ENCODE measurements around the gene AADAT.
A peak's percentile ranks its signal among the peaks of the same experiment; 100 is the strongest.
"Not testable (repeated sequence)": the region's sequence is repeated elsewhere in the genome, so short reads cannot be mapped to it uniquely, and the experiment has no call there.

The AADAT gene

DNA sequence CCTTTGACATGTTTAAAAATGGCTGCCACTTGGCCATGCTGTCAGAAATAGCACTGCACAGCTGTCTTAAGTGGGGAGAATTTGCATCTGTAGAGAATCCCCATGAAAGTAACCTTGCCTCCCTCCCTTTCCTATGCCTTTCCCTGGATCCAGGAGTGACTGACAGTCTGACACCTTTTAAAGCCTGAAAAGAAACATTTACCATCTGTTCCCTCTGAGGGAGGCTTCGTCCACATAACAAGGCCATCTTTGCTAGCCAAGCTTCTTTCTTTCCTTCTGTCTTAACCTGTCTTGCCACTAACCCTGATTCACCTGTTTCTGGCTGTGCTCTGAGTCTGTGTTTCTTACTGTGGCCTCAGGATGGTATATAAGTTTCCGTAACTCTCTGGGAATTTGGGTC, 21.3 kb upstream of the AADAT start:
- Histone ChIP-seq H3K9ac (ENCODE audit: low read depth, low read length) (no peak overlapping the region), H3K4me1 (ENCODE audit: control insufficient read depth, insufficient read depth, low read length) (peaks cover 8% of the 10 kb centered on the region), H3K9me3 (ENCODE audit: control insufficient read depth, insufficient read depth, low read length) (peaks cover under 1% of the 10 kb centered on the region), H3K27me3 (ENCODE audit: control insufficient read depth, insufficient read depth, low read length) (no peaks in the 10 kb centered on the region), H3K4me3 (ENCODE audit: low read depth, low read length) (no peak overlapping the region), H3K36me3 (ENCODE audit: control insufficient read depth, insufficient read depth, low read length) (no peaks in the 10 kb centered on the region)

DNA sequence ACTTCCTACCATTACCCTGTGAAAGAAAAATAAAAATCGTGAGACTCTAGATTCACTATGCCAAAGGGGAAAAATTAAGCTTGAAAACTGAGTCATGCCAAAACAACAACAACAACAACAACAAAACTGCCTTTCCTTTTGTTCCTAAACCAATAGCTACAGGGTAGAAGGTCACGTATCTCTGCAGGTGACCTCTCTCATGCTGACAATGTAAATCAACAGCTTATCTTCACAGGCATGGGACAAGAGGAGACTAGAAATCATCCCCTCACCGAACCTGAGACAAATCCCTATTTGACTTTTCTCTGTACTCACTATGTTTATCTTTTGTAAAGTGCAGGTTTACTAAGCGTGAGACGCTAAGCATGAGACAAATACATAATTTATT, 20.5 kb upstream of the AADAT start:
- Histone ChIP-seq H3K9ac (ENCODE audit: low read depth, low read length) (no peak overlapping the region), H3K4me3 (ENCODE audit: low read depth, low read length) (no peak overlapping the region), H3K9me3 (ENCODE audit: control insufficient read depth, insufficient read depth, low read length) (no peaks in the 10 kb centered on the region), H3K36me3 (ENCODE audit: control insufficient read depth, insufficient read depth, low read length) (no peaks in the 10 kb centered on the region), H3K27me3 (ENCODE audit: control insufficient read depth, insufficient read depth, low read length) (no peaks in the 10 kb centered on the region), H3K4me1 (ENCODE audit: control insufficient read depth, insufficient read depth, low read length) (peaks cover 8% of the 10 kb centered on the region)

DNA sequence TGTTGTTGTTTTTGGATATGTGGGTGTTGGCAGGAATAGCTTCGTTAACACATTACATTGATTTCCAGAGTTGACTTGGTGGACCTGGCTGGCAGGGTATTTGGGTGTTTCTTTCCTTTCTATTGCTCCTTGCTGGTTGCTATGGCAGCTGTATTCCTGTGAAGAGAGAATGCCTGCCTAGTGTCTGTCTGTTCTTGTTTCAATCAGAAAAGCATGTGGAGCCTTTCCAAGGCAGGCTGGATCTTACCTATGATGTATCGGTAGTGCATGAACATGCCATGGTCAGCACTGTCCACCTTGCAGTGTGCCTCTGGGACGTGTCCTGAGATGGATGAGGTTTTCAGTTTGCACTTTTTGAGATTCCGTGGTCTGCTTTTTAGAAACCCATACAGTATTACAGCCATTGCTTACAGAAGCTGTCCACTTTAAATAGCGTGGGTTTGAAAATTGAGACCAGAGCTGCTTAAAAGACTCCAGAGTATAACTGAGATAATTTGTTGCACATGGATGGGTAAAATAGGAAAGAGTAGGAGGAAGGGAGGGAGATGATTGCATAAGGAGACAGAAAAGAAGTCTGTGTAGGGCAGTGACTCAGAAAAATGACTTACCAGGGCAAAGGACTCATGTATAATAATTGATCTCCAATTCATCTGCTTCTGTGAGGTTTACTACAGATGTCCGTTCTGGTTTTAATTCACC, 20.0 kb upstream of the AADAT start:
- Histone ChIP-seq H3K27me3 (ENCODE audit: control insufficient read depth, insufficient read depth, low read length) (no peaks in the 10 kb centered on the region), H3K36me3 (ENCODE audit: control insufficient read depth, insufficient read depth, low read length) (no peaks in the 10 kb centered on the region), H3K9me3 (ENCODE audit: control insufficient read depth, insufficient read depth, low read length) (no peaks in the 10 kb centered on the region), H3K4me3 (ENCODE audit: low read depth, low read length) (no peak overlapping the region), H3K4me1 (ENCODE audit: control insufficient read depth, insufficient read depth, low read length) (peaks cover 8% of the 10 kb centered on the region), H3K9ac (ENCODE audit: low read depth, low read length) (no peak overlapping the region)

DNA sequence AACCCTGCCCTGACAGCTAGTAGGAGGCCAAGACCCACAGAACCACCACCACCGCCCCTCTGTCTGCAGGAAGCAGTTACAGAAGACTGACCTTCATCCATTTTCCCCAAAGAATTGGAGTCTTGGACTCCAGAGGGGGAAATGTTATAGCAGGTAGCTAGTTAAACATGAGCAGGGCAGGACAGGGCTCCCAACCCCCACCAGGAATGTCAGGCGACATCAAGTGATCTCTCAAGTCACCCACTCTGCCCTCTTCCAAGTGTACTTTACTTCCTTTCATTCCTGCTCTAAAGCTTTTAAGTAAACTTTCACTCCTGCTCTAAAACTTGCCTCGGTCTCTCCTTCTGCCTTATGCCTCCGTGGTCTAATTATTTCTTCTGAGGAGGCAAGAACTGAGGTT, 17.1 kb upstream of the AADAT start:
- Histone ChIP-seq H3K4me1 (ENCODE audit: control insufficient read depth, insufficient read depth, low read length) (peaks cover 8% of the 10 kb centered on the region), H3K36me3 (ENCODE audit: control insufficient read depth, insufficient read depth, low read length) (no peaks in the 10 kb centered on the region), H3K4me3 (ENCODE audit: low read depth, low read length) (no peak overlapping the region), H3K27me3 (ENCODE audit: control insufficient read depth, insufficient read depth, low read length) (no peaks in the 10 kb centered on the region), H3K9me3 (ENCODE audit: control insufficient read depth, insufficient read depth, low read length) (no peaks in the 10 kb centered on the region), H3K9ac (ENCODE audit: low read depth, low read length) (no peak overlapping the region)

DNA sequence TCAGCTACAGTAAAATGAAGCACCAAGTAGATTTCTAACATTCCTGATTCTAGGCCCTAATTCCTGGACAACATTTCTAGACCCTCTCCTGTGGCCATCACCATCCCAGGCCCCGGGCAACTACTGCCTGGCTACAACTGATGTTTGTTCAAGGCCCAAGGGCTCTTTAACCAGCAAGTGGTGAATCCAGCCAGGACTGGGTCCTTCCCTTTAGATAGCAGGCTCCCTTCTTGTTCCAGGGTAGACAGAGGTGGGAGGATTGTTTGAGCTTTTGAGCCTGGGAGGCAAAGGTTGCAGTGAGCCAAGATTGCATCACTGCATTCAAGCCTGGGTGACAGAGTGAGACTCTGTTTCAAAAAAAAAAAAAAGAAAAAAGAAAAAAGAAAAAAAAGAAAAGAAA, 12.7 kb upstream of the AADAT start:
- no peak overlapping the region for H3K4me3 ChIP-seq (ENCODE audit: low read depth, low read length)
- H3K36me3 ChIP-seq (ENCODE audit: control insufficient read depth, insufficient read depth, low read length) = no peaks in the 10 kb centered on the region
- no peaks in the 10 kb centered on the region for H3K9me3 ChIP-seq (ENCODE audit: control insufficient read depth, insufficient read depth, low read length)
- no peaks in the 10 kb centered on the region for H3K4me1 ChIP-seq (ENCODE audit: control insufficient read depth, insufficient read depth, low read length)
- no peak overlapping the region for H3K9ac ChIP-seq (ENCODE audit: low read depth, low read length)
- no peaks in the 10 kb centered on the region for H3K27me3 ChIP-seq (ENCODE audit: control insufficient read depth, insufficient read depth, low read length)

DNA sequence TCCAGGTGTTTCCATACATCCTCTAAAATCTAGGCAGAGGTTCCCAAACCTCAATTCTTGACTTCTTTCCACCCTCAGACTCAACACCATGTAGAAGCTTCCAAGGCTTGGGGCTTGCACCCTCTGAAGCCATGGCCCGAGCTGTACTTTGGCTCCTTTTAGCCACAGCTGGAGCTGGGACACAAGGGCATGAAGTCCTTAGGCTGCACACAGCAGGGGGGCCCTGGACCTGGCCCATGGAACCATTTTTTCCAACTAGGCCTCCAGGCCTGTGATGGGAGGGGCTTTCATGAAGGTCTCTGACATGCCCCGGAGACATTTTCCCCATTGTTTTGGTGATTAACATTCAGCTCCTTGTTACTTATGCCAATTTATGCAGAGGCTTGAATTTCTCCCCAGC, 8.4 kb upstream of the AADAT start:
- not testable (repeated sequence) for H3K4me1 ChIP-seq (ENCODE audit: control insufficient read depth, insufficient read depth, low read length); H3K9me3 ChIP-seq (ENCODE audit: control insufficient read depth, insufficient read depth, low read length); H3K27me3 ChIP-seq (ENCODE audit: control insufficient read depth, insufficient read depth, low read length); H3K36me3 ChIP-seq (ENCODE audit: control insufficient read depth, insufficient read depth, low read length); H3K9ac ChIP-seq (ENCODE audit: low read depth, low read length); H3K4me3 ChIP-seq (ENCODE audit: low read depth, low read length)

DNA sequence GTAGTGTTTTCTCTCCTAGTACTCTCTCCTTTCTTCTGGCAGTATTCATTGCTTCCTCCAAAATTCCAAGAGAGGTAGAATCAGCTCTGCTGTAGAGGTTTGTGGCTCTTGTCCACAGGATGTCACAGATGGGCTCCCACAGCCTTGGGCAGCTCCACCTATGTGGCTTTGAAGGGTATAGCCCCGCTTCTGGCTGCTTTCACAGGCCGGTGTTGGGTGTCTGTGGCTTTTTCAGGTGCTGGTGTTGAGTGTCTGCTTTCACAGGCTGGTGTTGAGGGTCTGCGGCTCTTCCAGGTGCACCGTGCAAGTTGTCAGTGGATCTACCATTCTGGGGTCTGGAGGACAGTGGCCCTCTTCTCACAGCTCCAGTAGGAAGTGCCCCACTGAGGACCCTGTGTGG, 7.9 kb upstream of the AADAT start:
- Histone ChIP-seq H3K9ac (ENCODE audit: low read depth, low read length) (no peak overlapping the region), H3K9me3 (ENCODE audit: control insufficient read depth, insufficient read depth, low read length) (no peaks in the 10 kb centered on the region), H3K4me1 (ENCODE audit: control insufficient read depth, insufficient read depth, low read length) (no peaks in the 10 kb centered on the region), H3K4me3 (ENCODE audit: low read depth, low read length) (no peak overlapping the region), H3K27me3 (ENCODE audit: control insufficient read depth, insufficient read depth, low read length) (no peaks in the 10 kb centered on the region), H3K36me3 (ENCODE audit: control insufficient read depth, insufficient read depth, low read length) (no peaks in the 10 kb centered on the region)

DNA sequence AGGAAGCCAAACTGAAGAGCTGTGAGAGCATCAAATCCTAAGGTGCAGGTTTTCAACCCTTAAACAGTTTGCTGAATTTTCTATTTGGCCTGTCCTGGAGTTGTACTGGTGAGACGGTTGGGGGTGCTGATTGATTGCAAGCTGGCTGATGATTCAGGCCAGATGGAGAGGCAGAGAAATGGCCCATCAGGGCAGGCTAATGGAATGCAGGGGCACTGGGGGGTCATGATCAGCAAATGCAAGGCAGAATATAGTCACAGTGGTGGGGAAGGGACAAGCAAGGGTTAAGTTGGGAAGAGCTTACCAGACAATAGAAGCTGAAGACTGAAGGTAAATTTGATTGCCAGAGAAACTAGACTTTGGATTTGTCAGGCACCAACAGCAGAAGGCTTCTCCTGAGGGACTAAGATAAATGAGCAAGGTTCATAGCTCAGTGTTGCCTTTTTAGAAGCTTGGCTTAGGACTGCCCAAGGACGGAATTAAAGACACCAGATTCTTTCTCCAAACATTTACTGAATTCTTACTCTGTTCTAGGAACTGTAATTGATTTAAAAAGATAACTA, 4.3 kb upstream of the AADAT start:
- Histone ChIP-seq H3K4me3 (ENCODE audit: low read depth, low read length) (no peak overlapping the region), H3K36me3 (ENCODE audit: control insufficient read depth, insufficient read depth, low read length) (no peaks in the 10 kb centered on the region), H3K9ac (ENCODE audit: low read depth, low read length) (no peak overlapping the region), H3K4me1 (ENCODE audit: control insufficient read depth, insufficient read depth, low read length) (no peaks in the 10 kb centered on the region), H3K9me3 (ENCODE audit: control insufficient read depth, insufficient read depth, low read length) (no peaks in the 10 kb centered on the region), H3K27me3 (ENCODE audit: control insufficient read depth, insufficient read depth, low read length) (peaks cover 9% of the 10 kb centered on the region)

DNA sequence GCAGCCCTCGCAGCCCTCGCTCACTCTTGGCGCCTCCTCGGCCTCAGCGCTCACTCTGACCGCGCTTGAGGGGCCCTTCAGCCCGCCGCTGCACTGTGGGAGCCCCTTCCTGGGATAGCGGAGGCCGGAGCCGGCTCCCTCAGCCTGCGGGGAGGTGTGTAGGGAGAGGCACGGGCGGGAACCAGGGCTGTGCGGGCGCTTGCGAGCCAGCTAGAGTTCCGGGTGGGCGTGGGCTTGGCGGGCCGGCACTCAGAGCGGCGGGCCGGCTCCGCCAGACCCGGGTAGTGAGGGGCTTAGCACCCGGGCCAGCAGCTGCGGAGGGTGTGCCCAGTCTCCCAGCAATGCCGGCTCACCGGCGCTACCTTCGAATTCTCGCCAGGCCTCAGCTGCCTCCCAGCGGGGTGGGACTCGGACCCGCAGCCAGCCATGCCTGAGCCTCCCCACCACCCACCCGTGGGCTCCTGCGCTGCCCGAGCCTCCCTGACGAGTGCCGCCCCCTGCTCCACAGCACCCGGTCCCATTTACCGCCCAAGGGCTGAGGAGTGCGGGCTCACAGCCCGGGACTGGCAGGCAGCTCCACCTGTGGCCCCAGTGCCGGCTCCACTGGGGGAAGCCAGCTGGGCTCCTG, 1.4 kb upstream of the AADAT start:
- peaks cover 9% of the 10 kb centered on the region for H3K27me3 ChIP-seq (ENCODE audit: control insufficient read depth, insufficient read depth, low read length)
- H3K36me3 ChIP-seq (ENCODE audit: control insufficient read depth, insufficient read depth, low read length) = no peaks in the 10 kb centered on the region
- no peak overlapping the region for H3K9ac ChIP-seq (ENCODE audit: low read depth, low read length)
- no peaks in the 10 kb centered on the region for H3K4me1 ChIP-seq (ENCODE audit: control insufficient read depth, insufficient read depth, low read length)
- H3K9me3 ChIP-seq (ENCODE audit: control insufficient read depth, insufficient read depth, low read length) = no peaks in the 10 kb centered on the region
- peak overlapping the region; percentile 57 for H3K4me3 ChIP-seq (ENCODE audit: low read depth, low read length)

DNA sequence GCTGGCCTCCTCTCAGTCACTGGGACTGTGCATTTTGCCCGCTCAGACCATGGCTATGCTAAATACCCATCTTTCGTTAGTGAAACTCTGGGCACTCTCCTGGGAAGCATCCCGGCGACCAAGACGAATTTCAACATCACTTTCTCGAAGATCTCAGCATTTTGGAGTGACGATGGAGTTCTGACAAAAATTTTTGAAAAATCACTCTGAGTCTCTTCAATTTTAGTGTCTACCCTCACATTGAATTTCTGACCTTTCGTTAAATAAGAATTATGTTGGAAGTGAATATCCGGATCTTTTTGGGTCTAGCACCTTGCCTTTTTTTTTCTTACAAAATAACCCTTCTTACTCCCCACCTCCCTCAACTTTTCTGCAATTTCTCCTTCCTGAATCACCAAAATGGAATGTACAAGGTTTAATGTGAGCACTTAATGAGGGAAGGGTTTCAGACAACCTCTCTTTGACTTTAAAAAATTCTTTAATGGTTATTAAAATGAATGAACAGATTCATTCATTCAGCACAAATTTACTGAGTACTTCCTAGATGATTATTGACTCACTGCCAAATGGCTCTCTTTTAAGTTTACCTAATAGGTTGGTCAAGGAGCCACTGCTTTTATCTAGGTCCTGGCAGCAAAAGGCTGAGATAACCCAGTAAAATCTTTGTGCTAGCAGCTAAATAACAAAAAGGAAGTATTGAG, 746 bp upstream of the AADAT start:
- Histone ChIP-seq H3K9ac (ENCODE audit: low read depth, low read length) (no peak overlapping the region), H3K9me3 (ENCODE audit: control insufficient read depth, insufficient read depth, low read length) (no peaks in the 10 kb centered on the region), H3K27me3 (ENCODE audit: control insufficient read depth, insufficient read depth, low read length) (peaks cover 9% of the 10 kb centered on the region), H3K4me1 (ENCODE audit: control insufficient read depth, insufficient read depth, low read length) (no peaks in the 10 kb centered on the region), H3K36me3 (ENCODE audit: control insufficient read depth, insufficient read depth, low read length) (no peaks in the 10 kb centered on the region), H3K4me3 (ENCODE audit: low read depth, low read length) (peak overlapping the region; percentile 57)

DNA sequence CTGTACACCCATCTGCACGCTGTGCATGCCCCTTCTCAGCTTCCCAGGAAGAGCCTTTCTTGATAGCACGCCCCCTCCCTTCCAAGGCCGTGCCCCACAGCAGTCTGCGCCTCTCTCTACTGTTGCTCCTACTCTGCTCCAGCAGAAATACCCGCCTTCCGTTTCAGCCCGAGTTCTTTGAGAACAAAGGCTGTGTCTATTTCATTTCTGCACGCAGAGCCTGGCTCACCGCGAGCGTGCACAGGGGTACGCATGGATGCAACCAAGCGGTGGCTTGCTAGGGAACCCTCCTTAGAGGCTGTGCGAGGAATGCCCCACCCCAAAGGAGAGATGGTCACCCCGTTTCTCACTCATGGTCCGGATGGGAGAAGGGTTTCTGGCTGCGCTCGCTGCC, 485 bp downstream of the AADAT start:
- peak overlapping the region; percentile 57 for H3K4me3 ChIP-seq (ENCODE audit: low read depth, low read length)
- peaks cover 9% of the 10 kb centered on the region for H3K27me3 ChIP-seq (ENCODE audit: control insufficient read depth, insufficient read depth, low read length)
- no peaks in the 10 kb centered on the region for H3K4me1 ChIP-seq (ENCODE audit: control insufficient read depth, insufficient read depth, low read length)
- no peaks in the 10 kb centered on the region for H3K9me3 ChIP-seq (ENCODE audit: control insufficient read depth, insufficient read depth, low read length)
- peak overlapping the region; percentile 27 for H3K9ac ChIP-seq (ENCODE audit: low read depth, low read length)
- no peaks in the 10 kb centered on the region for H3K36me3 ChIP-seq (ENCODE audit: control insufficient read depth, insufficient read depth, low read length)

DNA sequence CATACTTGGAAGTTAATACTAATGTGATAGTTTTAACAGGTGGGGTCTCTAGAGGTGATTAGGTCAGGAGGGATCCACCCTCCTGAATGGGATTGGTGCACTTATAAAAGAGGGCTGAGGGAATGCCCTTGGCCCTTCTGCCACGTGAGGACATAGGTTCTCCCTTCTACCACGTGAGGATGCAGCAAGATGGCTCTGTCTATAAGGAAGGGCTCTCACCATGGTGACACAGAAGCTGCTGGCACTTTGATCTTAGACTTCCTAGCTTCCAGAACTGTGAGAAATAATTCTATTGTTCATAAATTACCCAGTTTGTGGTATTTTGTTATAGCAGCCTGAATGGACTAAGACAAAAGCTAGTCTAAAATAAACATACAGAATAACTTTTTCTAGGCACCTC, 1.0 kb downstream of the AADAT start:
- H3K27me3 ChIP-seq (ENCODE audit: control insufficient read depth, insufficient read depth, low read length) = peaks cover 9% of the 10 kb centered on the region
- H3K9ac ChIP-seq (ENCODE audit: low read depth, low read length) = no peak overlapping the region
- peak overlapping the region; percentile 57 for H3K4me3 ChIP-seq (ENCODE audit: low read depth, low read length)
- no peaks in the 10 kb centered on the region for H3K9me3 ChIP-seq (ENCODE audit: control insufficient read depth, insufficient read depth, low read length)
- no peaks in the 10 kb centered on the region for H3K4me1 ChIP-seq (ENCODE audit: control insufficient read depth, insufficient read depth, low read length)
- no peaks in the 10 kb centered on the region for H3K36me3 ChIP-seq (ENCODE audit: control insufficient read depth, insufficient read depth, low read length)
